ENCODE data around the gene DEFB114.

The DEFB114 gene

GRCh38 chr6:49935387-49935786 is 28.6 kb downstream of the DEFB114 start:
- DNase-seq (ENCODE audit: low spot score), result no peak

- DNase-seq (ENCODE audit: low spot score), result no peak
Observed at GRCh38 chr6:49934770-49935169, 29.2 kb downstream of the DEFB114 start.

- DNase-seq (ENCODE audit: low spot score), result no peak
Observed at GRCh38 chr6:49933526-49933925, 30.4 kb downstream of the DEFB114 start.

- no peak for DNase-seq (ENCODE audit: low spot score)
Observed at GRCh38 chr6:49929340-49929739, 34.6 kb downstream of the DEFB114 start.

GRCh38 chr6:49923826-49924225 is 40.1 kb downstream of the DEFB114 start:
- DNase-seq (ENCODE audit: low spot score), result no peak

GRCh38 chr6:49919935-49920644 is 43.9 kb downstream of the DEFB114 start:
- no peak for DNase-seq (ENCODE audit: low spot score)

- DNase-seq (ENCODE audit: low spot score), result no peak
Observed at GRCh38 chr6:49919261-49919660, 44.7 kb downstream of the DEFB114 start.

- no peak for DNase-seq (ENCODE audit: low spot score)
Observed at GRCh38 chr6:49918787-49919186, 45.2 kb downstream of the DEFB114 start.

- DNase-seq (ENCODE audit: low spot score), result no peak
Observed at GRCh38 chr6:49915035-49915434, 48.9 kb downstream of the DEFB114 start.

GRCh38 chr6:49913636-49914375 is 50.2 kb downstream of the DEFB114 start:
- DNase-seq (ENCODE audit: low spot score), result no peak

- no peak for DNase-seq (ENCODE audit: low spot score)
Observed at GRCh38 chr6:49912196-49912595, 51.8 kb downstream of the DEFB114 start.

GRCh38 chr6:49911252-49911651 is 52.7 kb downstream of the DEFB114 start:
- DNase-seq (ENCODE audit: low spot score), result no peak
